HL-60/S4 treated with retinoic acid at 250 ng/mL for 4 days and 3 days (cell line): ENCODE results near the gene TSHZ3.

Source experiments
- in situ Hi-C: fragments of 300-500 bp; cut with MboI; formaldehyde crosslinking; loops from 2 replicates; pipeline ENCODE4 v1.7.0; 2022; ENCODE audit warnings: low sequenced_read_pairs

TSHZ3 gene

DNA sequence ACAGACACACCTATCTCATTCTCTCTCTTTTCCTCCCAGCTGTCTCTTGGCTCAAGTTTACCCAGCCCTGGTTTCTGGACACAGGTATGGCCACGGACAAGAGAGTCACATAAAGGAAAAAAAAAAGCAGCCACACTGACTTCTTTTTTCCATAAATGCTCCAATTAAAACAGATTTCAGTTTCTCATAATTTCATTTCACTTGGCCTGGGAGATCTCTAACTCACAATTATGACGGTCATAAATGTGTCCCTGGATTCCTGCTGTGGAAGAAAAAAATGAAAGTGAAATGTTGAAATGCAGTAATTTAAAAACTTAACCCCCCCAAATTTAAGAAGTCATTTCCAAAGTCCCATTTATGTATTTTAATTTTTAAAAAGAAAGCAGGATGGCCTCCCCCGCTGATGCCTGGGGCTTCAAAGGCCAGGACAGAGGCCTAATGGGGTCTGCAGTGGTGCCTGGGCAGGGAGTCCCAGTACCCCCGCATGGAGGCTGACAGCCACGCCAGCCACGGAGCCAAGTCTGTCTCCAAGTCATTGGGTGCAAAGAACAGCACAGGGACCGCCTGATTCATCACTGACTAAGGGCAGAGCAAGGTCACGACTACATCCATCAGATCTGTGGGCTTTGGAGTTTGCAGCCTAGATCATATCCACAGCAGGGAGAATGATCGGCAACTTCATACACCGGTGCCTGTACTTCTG is 79.7 kb downstream of the TSHZ3 start:
- in situ Hi-C loops, result no loop called here

DNA sequence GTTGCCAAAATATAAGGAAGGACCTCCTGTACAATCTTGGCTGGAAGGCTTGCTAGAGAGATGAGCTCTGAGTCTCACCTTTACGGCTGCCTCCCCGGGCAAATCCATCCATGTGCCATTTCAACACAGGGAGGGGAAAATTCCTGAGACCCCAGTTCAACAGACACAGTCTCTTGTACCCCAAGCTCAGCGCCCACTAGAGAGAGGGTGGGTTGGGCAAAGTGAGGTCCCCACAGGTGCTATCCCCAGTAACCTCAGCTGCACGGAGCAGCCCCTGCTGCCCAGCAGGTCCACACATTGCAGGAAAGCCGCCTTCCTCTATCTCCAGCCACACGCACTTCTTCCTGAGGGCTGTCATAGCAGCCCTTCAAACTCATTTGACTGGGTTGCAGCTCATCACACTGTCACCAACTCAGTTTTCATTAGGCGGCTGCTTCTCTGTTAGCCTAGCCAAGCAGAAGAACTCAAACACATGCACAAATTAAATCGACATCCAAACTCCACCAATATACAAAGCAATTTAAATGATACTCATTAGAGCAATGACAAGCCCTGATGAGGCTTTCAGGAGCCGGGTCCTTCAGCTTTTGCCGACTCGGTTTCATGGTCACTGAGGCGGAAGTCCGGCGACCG is 80.4 kb downstream of the TSHZ3 start:
- in situ Hi-C loops, result no loop called here

- in situ Hi-C loops, result no loop called here
Measured at GRCh38 chr19:31266731-31267130, 82.5 kb downstream of the TSHZ3 start.

- in situ Hi-C loops, result no loop called here
Measured at GRCh38 chr19:31266196-31266595, 83.0 kb downstream of the TSHZ3 start.

- in situ Hi-C loops, result no loop called here
Measured at GRCh38 chr19:31264041-31264778, 85.0 kb downstream of the TSHZ3 start.

DNA sequence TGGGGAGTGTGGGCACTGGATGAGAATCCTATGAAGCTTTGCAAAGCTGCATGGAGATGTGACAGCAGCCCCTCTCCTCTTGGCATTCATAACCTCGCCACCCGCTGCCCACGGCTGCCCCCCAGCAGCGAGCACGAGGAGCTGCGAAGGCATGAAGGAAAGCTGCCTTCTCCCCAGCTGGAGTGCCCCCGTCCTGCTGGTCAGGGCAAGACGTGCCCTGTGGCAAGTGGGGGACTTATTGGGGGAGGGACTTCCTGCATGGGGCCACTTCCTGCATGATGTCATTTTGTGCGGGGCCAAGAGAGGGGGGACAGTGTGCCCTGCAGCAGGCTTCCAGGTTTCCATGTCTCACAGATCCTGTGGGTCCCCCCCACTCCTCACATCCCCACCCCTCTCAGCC is 85.9 kb downstream of the TSHZ3 start:
- in situ Hi-C loops, result no loop called here

DNA sequence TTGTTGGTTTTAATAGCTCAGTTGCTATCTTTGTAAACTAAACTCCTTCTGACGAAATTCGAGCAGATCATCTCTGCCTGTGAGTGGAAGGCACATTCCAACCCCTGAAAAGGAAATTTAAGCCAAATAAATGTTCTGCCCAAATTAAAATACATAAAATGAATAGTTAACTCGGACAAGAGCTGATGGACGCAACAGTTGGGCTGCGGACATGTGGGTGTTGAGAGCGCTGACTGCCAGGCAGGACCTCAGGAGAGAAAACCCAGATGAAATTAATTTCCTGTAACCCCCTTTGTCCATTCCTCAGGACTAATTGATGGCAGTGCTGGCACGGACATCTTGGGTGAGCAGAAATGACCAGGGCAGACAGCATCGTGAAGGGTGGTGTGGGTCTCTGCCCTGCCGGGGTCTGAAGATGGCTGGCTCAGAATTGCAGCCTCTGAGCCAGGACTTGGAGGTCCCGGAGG is 86.5 kb downstream of the TSHZ3 start:
- in situ Hi-C loops, result no loop called here

GRCh38 chr19:31261603-31262212 is 87.5 kb downstream of the TSHZ3 start:
- in situ Hi-C loops, result no loop called here

DNA sequence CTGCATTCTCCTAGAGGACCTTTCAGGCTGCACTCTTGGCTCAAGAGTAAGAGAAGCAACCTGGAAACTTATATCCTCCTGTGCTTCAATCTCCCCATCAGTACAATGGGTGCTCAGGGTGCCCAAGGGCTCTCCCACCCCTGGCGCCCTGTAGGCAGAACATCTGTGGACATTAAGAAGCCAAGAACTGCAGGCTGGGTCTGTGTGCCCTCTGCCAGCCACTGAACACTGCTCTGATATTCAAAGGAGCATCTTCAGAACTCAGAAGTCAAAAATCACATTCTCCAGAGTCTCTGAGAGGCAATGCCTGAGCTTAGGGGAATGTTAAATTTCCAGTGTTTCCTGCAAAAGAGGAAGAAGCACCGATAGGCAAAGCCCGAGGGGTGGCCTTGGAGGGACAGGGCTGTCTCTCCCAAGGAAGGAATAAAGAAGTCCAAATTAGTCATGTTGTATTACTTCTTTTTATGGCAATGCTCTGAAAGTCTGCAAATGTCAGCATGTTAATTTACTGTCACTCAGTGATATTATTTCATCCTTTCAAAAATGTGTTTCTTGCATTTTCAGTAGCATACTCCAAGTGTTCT is 88.1 kb downstream of the TSHZ3 start:
- in situ Hi-C loops, result no loop called here

GRCh38 chr19:31260171-31260933 is 88.9 kb downstream of the TSHZ3 start:
- in situ Hi-C loops, result no loop called here

GRCh38 chr19:31258211-31259052 is 90.8 kb downstream of the TSHZ3 start:
- in situ Hi-C loops, result no loop called here

DNA sequence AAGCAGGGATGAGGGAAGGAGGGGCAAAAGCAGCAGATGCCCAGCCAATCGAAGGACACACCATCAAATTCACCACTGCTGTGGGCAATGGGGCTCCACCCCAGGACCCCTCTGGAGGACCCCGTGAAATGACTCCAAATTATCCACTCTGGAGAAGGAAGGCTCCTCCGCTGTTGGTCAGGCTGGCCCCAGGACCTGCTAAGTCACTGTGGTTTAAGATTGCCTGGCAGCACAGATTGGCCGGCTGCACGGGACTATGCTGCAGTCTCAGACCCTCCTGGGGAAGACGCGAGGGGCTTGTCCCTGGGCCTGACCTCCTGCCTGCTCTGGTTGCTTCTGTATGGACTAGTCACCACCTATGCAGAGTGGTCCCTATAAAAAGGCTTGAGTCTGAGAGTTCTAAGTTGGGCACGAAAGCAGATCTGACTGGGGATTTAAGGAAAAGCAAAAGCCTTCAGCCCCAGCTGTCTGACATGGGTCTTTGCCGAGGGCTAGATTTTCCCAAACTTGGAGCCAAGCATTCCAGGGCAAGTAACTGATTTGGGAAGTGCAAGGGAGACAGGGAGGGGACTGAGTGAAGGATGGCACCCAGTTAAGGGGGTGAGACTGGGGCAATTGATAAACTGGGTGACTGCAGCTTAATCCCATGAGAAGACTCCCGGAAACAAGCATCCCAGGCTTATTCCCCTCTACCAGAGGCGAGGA is 91.7 kb downstream of the TSHZ3 start:
- in situ Hi-C loops, result no loop called here

DNA sequence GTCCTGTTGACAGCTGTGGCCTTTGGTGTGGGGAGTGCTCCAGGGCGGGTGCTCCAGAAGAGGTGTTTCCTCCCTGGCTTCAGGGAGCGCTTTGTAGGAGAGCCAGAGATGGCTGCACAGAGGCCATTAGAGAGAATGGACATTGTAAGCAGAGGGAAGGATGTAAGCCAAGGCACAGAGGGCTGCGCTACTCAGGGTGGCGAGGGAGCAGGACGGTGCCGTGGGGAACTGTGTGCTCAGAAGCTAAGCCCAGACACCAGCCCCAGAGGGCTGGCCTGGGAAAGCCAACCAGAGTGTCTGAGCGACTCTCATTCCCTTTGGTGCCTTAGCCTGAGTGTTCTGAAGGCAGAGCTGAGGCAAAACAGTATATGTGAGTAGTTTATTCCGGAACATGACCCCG is 92.2 kb downstream of the TSHZ3 start:
- in situ Hi-C loops, result no loop called here

- in situ Hi-C loops, result no loop called here
Measured at GRCh38 chr19:31256593-31256960, 92.7 kb downstream of the TSHZ3 start.

- in situ Hi-C loops, result no loop called here
Measured at GRCh38 chr19:31255831-31256592, 93.2 kb downstream of the TSHZ3 start.

GRCh38 chr19:31255174-31255799 is 93.9 kb downstream of the TSHZ3 start:
- in situ Hi-C loops, result no loop called here

GRCh38 chr19:31254611-31255010 is 94.6 kb downstream of the TSHZ3 start:
- in situ Hi-C loops, result no loop called here

- in situ Hi-C loops, result no loop called here
Measured at GRCh38 chr19:31254180-31254551, 95.1 kb downstream of the TSHZ3 start.
